Neuron (in vitro differentiated cells): Measurements from ENCODE around the gene C1orf105.
"Not testable (repeated sequence)": the region's sequence is repeated elsewhere in the genome, so short reads cannot be mapped to it uniquely, and the experiment has no call there.

ENCODE experiments used
- H2AFZ ChIP-seq: one replicate; pipeline ENCODE4 v1.6.1; 2013; ENCODE audit warnings: low read depth, mild to moderate bottlenecking, inconsistent platforms, low read length, moderate library complexity
- H3K27me3 ChIP-seq: one replicate; pipeline ENCODE4 v1.6.1; 2013; ENCODE audit warnings: low read length; ENCODE audit not compliant: insufficient read depth
- H3K36me3 ChIP-seq: one replicate; pipeline ENCODE4 v1.6.1; 2013; ENCODE audit warnings: low read length; ENCODE audit not compliant: insufficient read depth
- H3K4me1 ChIP-seq: one replicate; pipeline ENCODE4 v1.6.1; 2013; ENCODE audit warnings: low read length; ENCODE audit not compliant: insufficient read depth
- H3K4me3 ChIP-seq: 2 replicates; pipeline ENCODE4 v1.5.1; 2013; ENCODE audit warnings: mild to moderate bottlenecking, low read length, moderate library complexity
- H3K9me3 ChIP-seq: one replicate; pipeline ENCODE4 v1.6.1; 2013; ENCODE audit warnings: low read length

The C1orf105 gene

DNA sequence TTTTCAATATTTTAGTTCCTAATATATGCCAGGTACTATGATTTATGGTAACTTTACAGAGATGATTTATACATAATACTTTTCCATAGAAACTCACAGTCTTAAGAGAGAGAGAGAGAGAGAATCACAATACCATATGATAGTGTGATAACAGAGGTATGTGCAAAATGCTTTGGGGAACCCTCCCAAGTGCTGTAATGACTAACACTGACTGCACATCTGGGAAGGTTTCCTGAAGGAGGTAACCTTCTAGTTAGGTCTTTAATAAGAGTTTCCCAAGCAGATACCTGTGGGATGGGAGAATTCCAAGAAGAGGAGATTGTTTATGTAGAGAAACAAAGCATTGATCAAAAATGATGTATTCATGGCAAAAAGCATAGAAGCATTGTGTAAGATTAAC lies 58.0 kb downstream of the C1orf105 start:
- no peaks in the 10 kb centered on the region for H3K36me3 ChIP-seq
- H3K4me3 ChIP-seq = no peak overlapping the region
- no peak overlapping the region for H2AFZ ChIP-seq
- no peaks in the 10 kb centered on the region for H3K27me3 ChIP-seq
- H3K9me3 ChIP-seq = no peaks in the 10 kb centered on the region
- no peaks in the 10 kb centered on the region for H3K4me1 ChIP-seq

DNA sequence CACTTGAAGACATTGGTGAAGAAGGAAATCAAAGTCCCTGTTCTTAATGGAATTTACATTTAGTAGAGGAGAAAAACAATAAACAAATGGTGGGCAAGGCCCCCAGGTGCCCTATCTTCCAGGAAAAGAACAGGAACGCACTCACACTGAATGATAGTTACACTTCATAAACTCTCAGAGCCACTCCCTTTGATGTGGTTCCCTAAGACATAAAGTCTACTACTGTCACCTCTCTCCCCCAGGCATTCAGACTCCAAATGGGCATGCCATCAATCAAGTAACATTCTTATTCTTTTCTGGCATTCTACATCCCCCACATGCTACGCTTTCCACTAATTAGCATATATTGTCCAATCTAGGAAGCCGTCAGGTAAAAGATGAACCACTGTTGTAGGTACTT lies 59.9 kb downstream of the C1orf105 start:
- Histone ChIP-seq H3K36me3 (no peaks in the 10 kb centered on the region), H3K27me3 (no peaks in the 10 kb centered on the region), H3K9me3 (no peaks in the 10 kb centered on the region), H2AFZ (no peak overlapping the region), H3K4me3 (no peak overlapping the region), H3K4me1 (no peaks in the 10 kb centered on the region)

DNA sequence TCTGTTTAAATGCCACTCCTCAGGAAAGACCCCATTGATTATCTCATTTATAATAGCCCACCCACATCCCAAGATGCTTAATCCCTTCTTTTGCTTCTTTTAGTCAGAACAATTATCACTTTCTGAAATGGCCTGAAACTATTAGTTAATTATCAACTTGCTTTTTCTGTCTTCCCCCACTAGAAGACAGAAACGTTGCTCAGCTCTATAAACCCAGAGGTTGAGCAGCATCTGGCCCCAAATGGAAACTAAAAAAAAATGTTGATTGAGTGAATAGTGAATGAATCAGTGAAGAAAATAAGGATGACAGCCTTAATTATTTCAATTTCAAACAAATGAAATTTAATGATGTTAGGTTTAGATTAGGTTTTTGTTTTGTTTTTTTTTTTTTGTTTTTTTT lies 61.6 kb downstream of the C1orf105 start:
- Histone ChIP-seq H3K4me1 (no peaks in the 10 kb centered on the region), H2AFZ (no peak overlapping the region), H3K9me3 (no peaks in the 10 kb centered on the region), H3K36me3 (no peaks in the 10 kb centered on the region), H3K4me3 (no peak overlapping the region), H3K27me3 (no peaks in the 10 kb centered on the region)

DNA sequence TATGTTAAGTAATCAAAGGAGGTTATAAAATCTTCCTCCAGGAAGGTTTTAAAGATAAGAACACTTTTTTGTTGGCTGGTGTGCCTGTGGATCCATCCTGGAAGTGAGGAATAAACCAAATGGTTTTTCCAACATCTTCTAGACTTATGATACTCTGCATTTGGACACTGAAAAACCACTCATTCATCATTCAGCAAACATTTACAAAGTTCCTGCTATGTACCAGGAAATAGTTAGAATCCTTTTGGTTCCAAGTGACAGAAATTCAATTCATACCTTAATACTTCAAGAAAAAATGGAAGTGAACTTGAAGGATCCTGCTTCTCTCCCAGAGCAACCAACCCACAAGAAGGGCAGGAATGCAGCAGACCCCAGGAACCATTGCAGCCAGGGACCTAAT lies 63.0 kb downstream of the C1orf105 start:
- Histone ChIP-seq H3K4me3 (no peak overlapping the region), H2AFZ (no peak overlapping the region), H3K9me3 (no peaks in the 10 kb centered on the region), H3K4me1 (no peaks in the 10 kb centered on the region), H3K36me3 (no peaks in the 10 kb centered on the region), H3K27me3 (no peaks in the 10 kb centered on the region)

DNA sequence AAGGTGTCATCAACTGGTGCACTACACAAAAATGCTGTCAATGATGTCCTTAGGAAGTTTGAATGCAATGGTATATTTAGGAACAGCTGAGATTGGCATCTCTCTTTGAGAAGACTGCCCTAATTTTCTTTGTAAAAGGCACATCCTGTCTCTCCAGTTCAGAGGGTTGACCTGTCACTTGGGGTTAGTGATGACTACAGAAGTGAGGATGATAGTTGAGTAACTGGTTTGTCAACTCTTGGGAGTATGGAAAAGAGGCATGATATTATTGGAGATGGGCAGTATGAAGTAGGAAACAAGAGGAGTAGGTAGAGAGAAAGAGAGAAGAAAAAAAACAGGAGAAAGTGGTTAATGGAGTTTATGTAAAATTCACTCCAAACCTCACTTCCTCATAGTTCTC lies 63.8 kb downstream of the C1orf105 start:
- Histone ChIP-seq H3K4me1 (no peaks in the 10 kb centered on the region), H3K4me3 (no peak overlapping the region), H3K9me3 (no peaks in the 10 kb centered on the region), H3K36me3 (no peaks in the 10 kb centered on the region), H2AFZ (no peak overlapping the region), H3K27me3 (peaks cover 1% of the 10 kb centered on the region)

DNA sequence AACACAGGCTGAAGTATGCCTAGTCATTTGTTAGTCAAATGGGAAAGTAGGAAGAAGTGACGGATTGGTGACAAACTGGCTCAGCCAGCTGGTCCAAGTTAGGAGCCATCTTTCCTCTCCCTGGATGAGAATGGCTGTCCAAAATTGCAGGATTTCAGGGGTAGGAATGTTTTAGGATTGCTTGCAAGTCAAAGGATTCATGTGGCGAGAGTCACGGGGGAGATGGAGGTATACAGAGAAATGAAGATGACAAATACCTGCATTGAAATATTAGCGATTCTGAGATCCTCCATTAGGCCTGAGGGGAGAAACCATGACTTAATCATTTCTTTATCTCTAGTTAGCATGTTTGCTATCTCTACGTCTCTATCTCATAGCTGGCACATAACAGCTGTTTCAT lies 65.1 kb downstream of the C1orf105 start:
- Histone ChIP-seq H3K9me3 (no peaks in the 10 kb centered on the region), H3K36me3 (no peaks in the 10 kb centered on the region), H3K27me3 (peaks cover 3% of the 10 kb centered on the region), H3K4me1 (no peaks in the 10 kb centered on the region), H2AFZ (no peak overlapping the region), H3K4me3 (no peak overlapping the region)

DNA sequence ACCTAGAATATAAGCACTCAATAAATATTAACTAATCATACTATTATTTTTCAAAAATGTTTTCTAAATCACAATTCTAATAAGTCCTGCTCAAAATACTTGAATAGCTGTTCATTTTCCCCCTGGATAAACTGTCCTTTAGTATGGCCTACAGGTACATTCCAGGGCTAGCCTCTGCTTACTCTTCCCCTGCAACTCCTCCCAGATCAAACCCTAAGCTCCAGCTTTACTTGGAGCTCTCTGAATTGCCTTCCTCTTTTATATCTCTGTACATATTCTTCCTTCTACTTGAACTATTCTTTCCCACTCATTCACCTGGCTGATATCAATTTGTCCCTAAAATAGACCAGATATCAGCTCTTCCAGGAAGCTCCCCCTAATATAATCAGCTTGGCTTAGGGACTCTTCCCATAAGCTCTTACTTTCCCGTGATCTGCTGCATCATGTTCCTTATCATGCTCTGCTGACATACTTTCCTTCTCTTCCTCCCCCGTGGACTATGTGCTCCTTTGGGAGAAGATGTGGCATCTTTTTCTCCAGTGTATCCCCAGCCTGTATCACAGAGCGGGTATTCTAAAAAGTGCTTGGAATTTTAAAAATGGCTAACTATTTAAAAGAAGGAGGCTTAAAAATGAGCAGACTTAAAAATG lies 66.4 kb downstream of the C1orf105 start:
- H2AFZ ChIP-seq = no peak overlapping the region
- H3K9me3 ChIP-seq = no peaks in the 10 kb centered on the region
- no peak overlapping the region for H3K4me3 ChIP-seq
- H3K27me3 ChIP-seq = peaks cover 3% of the 10 kb centered on the region
- no peaks in the 10 kb centered on the region for H3K36me3 ChIP-seq
- no peaks in the 10 kb centered on the region for H3K4me1 ChIP-seq

DNA sequence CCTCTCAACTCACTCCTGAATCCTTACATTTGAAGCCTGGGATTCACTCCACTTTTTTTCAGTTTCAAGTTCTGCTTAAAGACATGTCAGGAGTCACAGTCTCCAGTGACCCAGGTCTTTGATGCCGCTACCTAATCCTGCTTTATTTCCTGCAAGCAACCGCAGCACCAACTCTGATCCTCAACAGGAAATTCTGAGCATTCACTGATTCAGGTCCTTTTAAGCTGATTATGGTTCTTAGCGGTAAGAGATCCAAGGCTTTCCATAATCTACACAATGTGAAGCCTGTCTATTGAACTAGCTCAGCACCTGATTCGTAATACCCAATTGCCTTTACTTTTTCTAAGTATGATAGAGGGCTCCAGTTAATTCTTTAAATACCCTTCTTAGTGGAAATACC lies 67.1 kb downstream of the C1orf105 start:
- no peaks in the 10 kb centered on the region for H3K36me3 ChIP-seq
- H3K9me3 ChIP-seq = no peaks in the 10 kb centered on the region
- H3K4me1 ChIP-seq = no peaks in the 10 kb centered on the region
- H2AFZ ChIP-seq = no peak overlapping the region
- H3K4me3 ChIP-seq = no peak overlapping the region
- peaks cover 3% of the 10 kb centered on the region for H3K27me3 ChIP-seq

DNA sequence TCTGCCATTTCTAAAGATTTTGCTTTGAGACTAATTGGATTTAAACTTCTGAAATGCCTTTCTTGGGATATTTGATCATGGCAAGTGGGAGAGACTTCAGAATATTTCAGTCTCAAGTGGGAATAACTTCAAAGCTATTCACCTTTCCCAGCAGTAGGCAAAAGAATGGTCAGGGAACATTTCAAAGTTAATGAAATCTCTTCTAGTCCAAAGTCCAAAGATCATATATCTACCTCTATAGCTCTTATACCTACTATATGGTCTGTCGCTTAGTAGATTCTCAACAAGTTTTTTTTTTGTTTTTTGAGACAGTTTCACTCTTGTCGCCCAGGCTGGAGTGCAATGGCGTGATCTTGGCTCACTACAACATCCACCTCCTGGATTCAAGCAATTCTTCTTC lies 67.9 kb downstream of the C1orf105 start:
- Histone ChIP-seq H2AFZ (no peak overlapping the region), H3K36me3 (no peaks in the 10 kb centered on the region), H3K9me3 (no peaks in the 10 kb centered on the region), H3K4me1 (no peaks in the 10 kb centered on the region), H3K27me3 (peaks cover 3% of the 10 kb centered on the region), H3K4me3 (no peak overlapping the region)

DNA sequence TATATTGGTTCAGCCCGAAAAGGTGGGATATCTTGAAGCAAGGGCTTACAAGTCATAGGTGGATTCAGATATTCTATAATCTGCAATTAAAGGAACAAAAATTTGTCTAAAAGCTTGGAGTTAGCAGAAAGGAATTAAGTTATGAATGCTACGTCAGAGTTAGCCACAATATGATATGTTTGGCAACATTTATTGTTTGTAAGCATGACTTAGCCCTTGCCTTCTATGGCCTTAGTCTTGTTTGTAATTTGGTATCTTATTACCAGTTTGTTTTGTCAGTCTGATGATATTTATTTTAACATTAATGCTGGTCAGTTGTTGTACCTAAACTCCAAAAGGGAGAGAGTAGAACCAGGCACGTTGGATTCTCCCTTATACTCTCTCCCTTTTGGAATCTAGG lies 69.4 kb downstream of the C1orf105 start:
- H3K4me1 ChIP-seq = no peaks in the 10 kb centered on the region
- H2AFZ ChIP-seq = no peak overlapping the region
- no peaks in the 10 kb centered on the region for H3K9me3 ChIP-seq
- H3K4me3 ChIP-seq = no peak overlapping the region
- H3K36me3 ChIP-seq = no peaks in the 10 kb centered on the region
- peaks cover 3% of the 10 kb centered on the region for H3K27me3 ChIP-seq

DNA sequence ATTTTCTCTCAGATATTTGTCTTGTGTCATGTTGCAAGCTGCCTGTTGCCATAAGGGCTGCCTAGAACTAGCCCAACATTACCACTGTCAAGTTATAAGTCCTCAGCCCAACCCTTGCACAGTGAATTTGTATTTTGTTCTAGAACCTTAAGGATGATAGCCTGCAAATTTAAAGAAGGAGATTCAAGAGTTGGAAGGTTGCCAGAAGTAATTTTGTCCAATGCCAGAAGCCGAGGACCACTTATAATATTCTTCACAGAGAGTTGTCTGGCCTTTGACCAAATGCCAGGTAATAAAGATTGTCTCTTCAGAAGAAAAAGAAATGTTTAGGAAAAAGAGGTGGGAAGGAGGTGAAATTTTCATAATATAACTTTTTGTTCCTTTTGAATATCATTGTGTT lies 71.9 kb downstream of the C1orf105 start:
- Histone ChIP-seq H3K4me1 (peaks cover 8% of the 10 kb centered on the region), H3K27me3 (peaks cover 3% of the 10 kb centered on the region), H2AFZ (no peak overlapping the region), H3K9me3 (no peaks in the 10 kb centered on the region), H3K4me3 (no peak overlapping the region), H3K36me3 (no peaks in the 10 kb centered on the region)

DNA sequence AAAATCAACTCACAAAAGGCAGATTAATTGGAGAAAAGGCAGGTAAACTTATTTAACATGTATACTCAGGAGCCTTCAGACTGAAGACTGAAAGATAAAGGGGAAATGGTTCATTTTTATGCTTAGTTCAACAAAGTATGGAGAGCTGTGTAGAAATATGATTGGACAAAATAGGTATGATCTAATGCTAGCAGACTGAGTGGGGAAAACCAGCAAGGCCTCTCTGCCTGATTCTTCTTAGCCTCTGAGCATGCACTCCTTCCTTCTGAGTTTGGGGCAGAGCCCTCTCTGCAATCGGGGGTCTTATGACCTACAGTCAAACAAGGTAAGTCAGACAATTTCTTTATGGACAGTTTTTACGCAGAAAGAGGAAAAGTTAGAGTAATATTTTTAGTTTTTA lies 73.7 kb downstream of the C1orf105 start:
- H3K36me3 ChIP-seq = no peaks in the 10 kb centered on the region
- no peaks in the 10 kb centered on the region for H3K9me3 ChIP-seq
- H3K4me3 ChIP-seq = no peak overlapping the region
- peaks cover 2% of the 10 kb centered on the region for H3K27me3 ChIP-seq
- H3K4me1 ChIP-seq = peaks cover 10% of the 10 kb centered on the region
- H2AFZ ChIP-seq = no peak overlapping the region

DNA sequence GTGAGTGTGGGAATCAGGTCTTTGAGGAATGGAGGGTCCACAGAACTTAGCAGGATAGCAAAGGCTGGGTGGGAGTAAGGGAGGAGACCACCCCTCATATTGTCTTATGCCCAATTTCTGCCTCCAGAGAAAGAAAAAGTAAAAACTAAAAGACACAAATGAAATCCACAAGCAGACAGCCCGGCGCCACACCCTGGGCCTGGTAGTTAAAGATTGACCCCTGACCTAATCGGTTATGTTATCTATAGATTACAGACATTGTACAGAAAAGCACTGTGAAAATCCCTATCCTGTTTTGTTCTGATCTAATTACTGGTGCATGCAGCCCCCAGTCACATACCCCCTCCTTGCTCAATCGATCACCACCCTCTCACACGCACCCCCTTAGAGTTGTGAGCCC lies 75.6 kb downstream of the C1orf105 start:
- not testable (repeated sequence) for H3K27me3 ChIP-seq, H3K36me3 ChIP-seq, H2AFZ ChIP-seq, H3K4me3 ChIP-seq, H3K9me3 ChIP-seq
- H3K4me1 ChIP-seq = peaks cover 10% of the 10 kb centered on the region

DNA sequence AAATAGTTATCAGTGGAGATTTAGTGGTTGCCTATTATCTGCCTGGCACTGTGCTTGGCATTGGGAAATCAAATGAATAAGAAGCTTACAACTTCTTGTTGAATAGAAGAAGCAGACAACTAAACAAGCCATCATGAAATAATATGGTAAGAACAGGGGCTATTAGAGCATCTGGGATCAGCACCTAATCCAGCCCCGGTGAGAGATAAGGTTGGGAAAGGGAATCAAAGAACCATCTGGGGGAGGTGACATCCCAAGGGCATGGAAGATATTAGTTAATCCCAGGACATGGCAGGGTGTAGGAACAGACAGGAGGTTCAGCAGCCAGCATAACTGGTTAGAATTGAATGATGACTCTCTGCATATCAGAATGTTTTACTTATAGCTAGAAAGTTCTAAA lies 76.2 kb downstream of the C1orf105 start:
- Histone ChIP-seq H3K36me3 (no peaks in the 10 kb centered on the region), H3K9me3 (no peaks in the 10 kb centered on the region), H3K27me3 (peaks cover 3% of the 10 kb centered on the region), H3K4me1 (peaks cover 10% of the 10 kb centered on the region), H2AFZ (peak overlapping the region; percentile 76), H3K4me3 (peak overlapping the region; percentile 12)
